Measurements from ENCODE around the gene DPP10.

DNA sequence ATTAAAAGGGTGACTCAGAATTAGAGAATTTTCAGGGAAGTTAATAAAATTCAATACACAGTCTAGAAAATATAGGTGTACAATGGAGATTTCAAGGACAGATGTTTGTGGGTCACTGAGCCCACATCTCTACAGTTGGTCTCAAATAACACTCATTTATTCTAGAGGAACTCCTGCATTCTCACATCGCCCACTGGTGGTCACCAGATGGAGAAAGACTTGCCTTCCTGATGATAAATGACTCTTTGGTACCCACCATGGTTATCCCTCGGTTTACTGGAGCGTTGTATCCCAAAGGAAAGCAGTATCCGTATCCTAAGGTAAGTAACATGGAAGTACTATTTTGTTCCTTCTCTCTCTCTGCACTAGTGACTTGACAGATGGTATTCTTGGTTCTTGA is 1297.1 kb downstream of the DPP10 start:
- TF ChIP-seq EZH2phosphoT487 (IDR thresholded peaks at IDR 0.05; ENCODE audit: borderline replicate concordance, low read length) (no peak), EZH2 (IDR thresholded peaks at IDR 0.05; ENCODE audit: low read length, unreplicated experiment) (no peak)
- TF ChIP-seq, protein P1, sequence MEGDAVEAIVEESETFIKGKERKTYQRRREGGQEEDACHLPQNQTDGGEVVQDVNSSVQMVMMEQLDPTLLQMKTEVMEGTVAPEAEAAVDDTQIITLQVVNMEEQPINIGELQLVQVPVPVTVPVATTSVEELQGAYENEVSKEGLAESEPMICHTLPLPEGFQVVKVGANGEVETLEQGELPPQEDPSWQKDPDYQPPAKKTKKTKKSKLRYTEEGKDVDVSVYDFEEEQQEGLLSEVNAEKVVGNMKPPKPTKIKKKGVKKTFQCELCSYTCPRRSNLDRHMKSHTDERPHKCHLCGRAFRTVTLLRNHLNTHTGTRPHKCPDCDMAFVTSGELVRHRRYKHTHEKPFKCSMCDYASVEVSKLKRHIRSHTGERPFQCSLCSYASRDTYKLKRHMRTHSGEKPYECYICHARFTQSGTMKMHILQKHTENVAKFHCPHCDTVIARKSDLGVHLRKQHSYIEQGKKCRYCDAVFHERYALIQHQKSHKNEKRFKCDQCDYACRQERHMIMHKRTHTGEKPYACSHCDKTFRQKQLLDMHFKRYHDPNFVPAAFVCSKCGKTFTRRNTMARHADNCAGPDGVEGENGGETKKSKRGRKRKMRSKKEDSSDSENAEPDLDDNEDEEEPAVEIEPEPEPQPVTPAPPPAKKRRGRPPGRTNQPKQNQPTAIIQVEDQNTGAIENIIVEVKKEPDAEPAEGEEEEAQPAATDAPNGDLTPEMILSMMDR (conservative IDR thresholded peaks at IDR 0.05; ENCODE audit: low read depth, low read length), result no peak

Measured in PC-3 (cell line).